Panc1 (cell line): Measurements from ENCODE around the gene MAP3K12. TPM values are rescaled to one million over a fixed set of nuclear protein-coding genes. Genes with fewer than 3 reads are reported as not detected.
A peak's percentile ranks its signal among the peaks of the same experiment; 100 is the strongest.
"Not testable (repeated sequence)": the region's sequence is repeated elsewhere in the genome, so short reads cannot be mapped to it uniquely, and the experiment has no call there.

Experiments
- ATAC-seq: fragments of 200-7000 bp; cut with Tn5 transposase; 2 replicates; pipeline ENCODE4 v1.9.1; 2020; ENCODE audit warnings: mild to moderate bottlenecking, moderate library complexity
- Bru-seq: library from RNA; stranded (reverse); fragments of 400-500 nt; gene quantifications from one replicate; lab custom pipeline; 2021; lab: Mats Ljungman, UMichigan
- BruChase-seq, 2 experiments: library from RNA; stranded (reverse); fragments of 400-500 nt; gene quantifications; one replicate each; lab custom pipeline; 2021; lab: Mats Ljungman, UMichigan
- BruUV-seq: library from RNA; stranded (reverse); fragments of 400-500 nt; replicated peaks from 2 replicates; lab custom pipeline; 2021; lab: Mats Ljungman, UMichigan
- CTCF ChIA-PET: fragments of 300-600 bp; sonication (Branson Sonifier 250); formaldehyde crosslinking; loops from one replicate; lab custom pipeline; 2022; ENCODE audit warnings: antibody characterized with exemption; lab: Charles Lee
- POLR2A ChIA-PET: fragments of 300-600 bp; sonication (Branson Sonifier 250); formaldehyde crosslinking; loops from one replicate; lab custom pipeline; 2022; ENCODE audit warnings: antibody characterized with exemption; lab: Charles Lee
- DNase-seq: peaks from one replicate; pipeline ENCODE4 v3.0.0-alpha.2; 2010; ENCODE audit warnings: low read depth, low spot score
- H3K27ac ChIP-seq: 2 replicates; pipeline ENCODE4 v1.5.1; 2011; ENCODE audit warnings: mild to moderate bottlenecking, low read length, inconsistent platforms
- H3K27me3 ChIP-seq: fragments of 200-500 bp; sonication (Bioruptor generic); 2 replicates; pipeline ENCODE4 v1.6.0; 2014; ENCODE audit warnings: low read length, inconsistent platforms; ENCODE audit not compliant: control insufficient read depth, insufficient read depth
- H3K36me3 ChIP-seq: fragments of 200-500 bp; sonication (Bioruptor generic); 2 replicates; pipeline ENCODE4 v1.5.1; 2014; ENCODE audit warnings: inconsistent platforms, mild to moderate bottlenecking, low read length, moderate library complexity; ENCODE audit not compliant: control insufficient read depth, insufficient read depth
- H3K4me1 ChIP-seq: 2 replicates; pipeline ENCODE4 v1.5.1; 2011; ENCODE audit warnings: inconsistent platforms, mild to moderate bottlenecking, low read length, moderate library complexity; ENCODE audit not compliant: control insufficient read depth, insufficient read depth
- H3K4me3 ChIP-seq, 2 experiments: 2 replicates each; pipeline ENCODE4 v1.5.1; 2011 to 2012; ENCODE audit warnings: low read depth in 2 of 2, low read length in 2 of 2, mild to moderate bottlenecking in 2 of 2, inconsistent platforms in 1 of 2, moderate library complexity in 1 of 2
- H3K9me3 ChIP-seq: fragments of 200-500 bp; sonication (Bioruptor generic); 2 replicates; pipeline ENCODE4 v1.5.1; 2014; ENCODE audit warnings: low read depth, mild to moderate bottlenecking, inconsistent platforms, low read length, moderate library complexity; ENCODE audit not compliant: control insufficient read depth, insufficient read depth
- POLR2AphosphoS5 ChIP-seq: IDR thresholded peaks from 2 replicates; pipeline ENCODE4 v1.6.1; 2012; ENCODE audit warnings: mild to moderate bottlenecking, low read depth, low read length, moderate library complexity
- SIN3A ChIP-seq: IDR thresholded peaks from 2 replicates; pipeline ENCODE4 v1.6.1; 2012; ENCODE audit warnings: low read depth, mild to moderate bottlenecking, low read length, moderate library complexity, borderline replicate concordance; ENCODE audit not compliant: insufficient read depth
- TCF7L2 ChIP-seq: IDR thresholded peaks from 2 replicates; pipeline ENCODE4 v1.6.1; 2011; ENCODE audit warnings: mild to moderate bottlenecking, low read depth, low read length, inconsistent platforms
- in situ Hi-C: cut with HindIII; loops from 2 replicates; pipeline ENCODE4 v1.10.0; 2016; ENCODE audit warnings: low sequenced_read_pairs, low pct_unique_long_range_greater_than_20kb
- intact Hi-C: fragments of 100-400 bp; cut with micrococcal nuclease; formaldehyde crosslinking; loops from one replicate; pipeline ENCODE4 v1.10.0; 2022; ENCODE audit not compliant: unreplicated experiment
- long read RNA-seq: library from polyadenylated mRNA; unstranded; transcript quantifications from one replicate; pipeline ENCODE4 v2.0.0, GENCODE V29; 2021; ENCODE audit not compliant: unreplicated experiment
- polyA plus RNA-seq: library from polyadenylated mRNA; unstranded; fragments of >200 nt; gene quantifications from one replicate; pipeline ENCODE4 v1.2.1, GENCODE V29; 2012; ENCODE audit warnings: missing spikeins; ENCODE audit not compliant: insufficient read length
- total RNA-seq: library from RNA; stranded (reverse); gene quantifications from one replicate; pipeline ENCODE4 v1.2.1, GENCODE V29; 2021; ENCODE audit not compliant: unreplicated experiment
- TF ChIP-seq, protein P1 (sequence below): fragments of 450-650 bp; IDR thresholded peaks from 2 replicates; pipeline ENCODE4 v1.5.1; 2017; ENCODE audit warnings: mild to moderate bottlenecking
- TF ChIP-seq, protein P2 (sequence below), 2 experiments: IDR thresholded peaks; 2 replicates each; pipeline ENCODE4 v1.6.1; 2011 to 2012; ENCODE audit warnings: low read depth in 2 of 2, control low read depth in 1 of 2, low read length in 1 of 2, mild to moderate bottlenecking in 1 of 2, moderate library complexity in 1 of 2; ENCODE audit not compliant: insufficient read depth in 1 of 2

Gene MAP3K12
- total RNA-seq (32.2 TPM), Bru-seq, nascent RNA (percentile 64 among the genes with signal in this experiment), BruChase-seq, experiment 1, labeled RNA remaining after a 2-hour chase (percentile 68 among the genes with signal in this experiment), BruChase-seq, experiment 2, labeled RNA remaining after a 6-hour chase (percentile 73 among the genes with signal in this experiment)
- 43.9 TPM for polyA plus RNA-seq
- long read RNA-seq, transcript MAP3K12-205 (14 exons, 2,807 nt) = major isoform, 6 of 54 reads
- long read RNA-seq, partial matches to known transcripts = 11 of 54 reads
- long read RNA-seq, other reads (novel, unspliced or antisense) = 35 of 54 reads

DNA sequence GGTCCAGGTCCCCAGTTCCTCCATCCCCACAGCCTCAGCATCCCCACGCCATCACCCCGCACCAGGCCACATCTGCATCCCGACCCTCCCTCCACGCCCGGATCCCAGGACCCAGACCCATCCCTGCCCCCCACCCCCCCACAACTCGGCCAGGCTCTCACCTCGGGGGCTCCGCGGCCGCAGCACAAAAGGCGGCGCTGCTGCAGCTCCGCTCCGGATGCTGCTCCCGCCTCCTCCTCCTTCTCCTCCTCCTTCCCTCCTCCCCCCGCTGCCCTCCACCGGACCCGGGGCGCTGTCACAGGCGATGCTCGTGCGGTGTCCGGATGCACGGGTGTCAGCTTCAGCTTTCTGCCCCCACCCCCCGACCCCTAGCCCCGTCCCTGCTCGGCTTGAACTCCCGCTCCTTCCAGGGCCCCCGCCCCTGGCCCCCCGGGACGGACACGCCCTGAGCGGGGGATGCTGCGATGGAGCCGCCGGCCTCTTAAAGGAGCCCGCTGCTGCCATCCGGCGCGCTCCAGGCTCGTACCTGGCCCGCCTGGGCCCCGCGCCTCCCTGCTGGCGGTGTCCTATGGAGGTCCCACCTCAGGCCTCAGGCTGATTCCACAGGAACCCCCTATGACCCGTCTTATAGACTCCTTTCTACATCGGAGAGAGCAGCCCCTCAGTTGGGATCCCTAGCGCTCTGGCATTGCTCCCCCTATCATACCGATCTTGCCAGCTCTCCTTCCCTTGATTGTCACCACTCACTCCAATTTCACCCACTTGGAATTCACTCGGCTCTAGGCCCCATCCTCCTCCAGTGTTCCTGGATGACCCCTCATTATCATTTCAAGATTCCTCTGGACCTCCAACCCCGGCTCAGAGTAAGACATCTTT, at the start of gene MAP3K12:
MAP3K12 (minus strand) TSS at position 193 of the 876 bp plus-strand sequence. CDS start 12,067 bp downstream, outside the sequence.
- DNase-seq (no peak), ATAC-seq (peak; percentile 55)
- no peaks in the 10 kb centered on the region for H3K9me3 ChIP-seq
- intact Hi-C loops = no loop called here
- ChIA-PET POLR2A (interaction anchor here (0.5 to 0.7 kb wide), 2 partner anchors 124 to 611 kb away, joined by 3 to 4 read pairs; no protein-coding TSS in a partner anchor), CTCF (interaction anchor here (0.7 kb wide), 2 partner anchors 17 to 60 kb away, joined by 6 to 7 read pairs; no protein-coding TSS in a partner anchor)
- peak within 1 kb of the TSS; percentile 98 for H3K27ac ChIP-seq
- no peak for TF ChIP-seq TCF7L2
- TF ChIP-seq, protein P1, sequence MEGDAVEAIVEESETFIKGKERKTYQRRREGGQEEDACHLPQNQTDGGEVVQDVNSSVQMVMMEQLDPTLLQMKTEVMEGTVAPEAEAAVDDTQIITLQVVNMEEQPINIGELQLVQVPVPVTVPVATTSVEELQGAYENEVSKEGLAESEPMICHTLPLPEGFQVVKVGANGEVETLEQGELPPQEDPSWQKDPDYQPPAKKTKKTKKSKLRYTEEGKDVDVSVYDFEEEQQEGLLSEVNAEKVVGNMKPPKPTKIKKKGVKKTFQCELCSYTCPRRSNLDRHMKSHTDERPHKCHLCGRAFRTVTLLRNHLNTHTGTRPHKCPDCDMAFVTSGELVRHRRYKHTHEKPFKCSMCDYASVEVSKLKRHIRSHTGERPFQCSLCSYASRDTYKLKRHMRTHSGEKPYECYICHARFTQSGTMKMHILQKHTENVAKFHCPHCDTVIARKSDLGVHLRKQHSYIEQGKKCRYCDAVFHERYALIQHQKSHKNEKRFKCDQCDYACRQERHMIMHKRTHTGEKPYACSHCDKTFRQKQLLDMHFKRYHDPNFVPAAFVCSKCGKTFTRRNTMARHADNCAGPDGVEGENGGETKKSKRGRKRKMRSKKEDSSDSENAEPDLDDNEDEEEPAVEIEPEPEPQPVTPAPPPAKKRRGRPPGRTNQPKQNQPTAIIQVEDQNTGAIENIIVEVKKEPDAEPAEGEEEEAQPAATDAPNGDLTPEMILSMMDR = no peak; the same call in 1 of the 2 replicates
- TF ChIP-seq SIN3A = peak; percentile 47; the same call in 1 of the 2 replicates
- TF ChIP-seq, protein P2, sequence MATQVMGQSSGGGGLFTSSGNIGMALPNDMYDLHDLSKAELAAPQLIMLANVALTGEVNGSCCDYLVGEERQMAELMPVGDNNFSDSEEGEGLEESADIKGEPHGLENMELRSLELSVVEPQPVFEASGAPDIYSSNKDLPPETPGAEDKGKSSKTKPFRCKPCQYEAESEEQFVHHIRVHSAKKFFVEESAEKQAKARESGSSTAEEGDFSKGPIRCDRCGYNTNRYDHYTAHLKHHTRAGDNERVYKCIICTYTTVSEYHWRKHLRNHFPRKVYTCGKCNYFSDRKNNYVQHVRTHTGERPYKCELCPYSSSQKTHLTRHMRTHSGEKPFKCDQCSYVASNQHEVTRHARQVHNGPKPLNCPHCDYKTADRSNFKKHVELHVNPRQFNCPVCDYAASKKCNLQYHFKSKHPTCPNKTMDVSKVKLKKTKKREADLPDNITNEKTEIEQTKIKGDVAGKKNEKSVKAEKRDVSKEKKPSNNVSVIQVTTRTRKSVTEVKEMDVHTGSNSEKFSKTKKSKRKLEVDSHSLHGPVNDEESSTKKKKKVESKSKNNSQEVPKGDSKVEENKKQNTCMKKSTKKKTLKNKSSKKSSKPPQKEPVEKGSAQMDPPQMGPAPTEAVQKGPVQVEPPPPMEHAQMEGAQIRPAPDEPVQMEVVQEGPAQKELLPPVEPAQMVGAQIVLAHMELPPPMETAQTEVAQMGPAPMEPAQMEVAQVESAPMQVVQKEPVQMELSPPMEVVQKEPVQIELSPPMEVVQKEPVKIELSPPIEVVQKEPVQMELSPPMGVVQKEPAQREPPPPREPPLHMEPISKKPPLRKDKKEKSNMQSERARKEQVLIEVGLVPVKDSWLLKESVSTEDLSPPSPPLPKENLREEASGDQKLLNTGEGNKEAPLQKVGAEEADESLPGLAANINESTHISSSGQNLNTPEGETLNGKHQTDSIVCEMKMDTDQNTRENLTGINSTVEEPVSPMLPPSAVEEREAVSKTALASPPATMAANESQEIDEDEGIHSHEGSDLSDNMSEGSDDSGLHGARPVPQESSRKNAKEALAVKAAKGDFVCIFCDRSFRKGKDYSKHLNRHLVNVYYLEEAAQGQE (IDR thresholded peaks at IDR 0.05; ENCODE audit: insufficient read depth in 1 of 2, low read depth in 2 of 2, low read length in 1 of 2) = no peak
- TF ChIP-seq POLR2AphosphoS5 = 0 out of 2 replicates have a peak, but pooled peaks have one; percentile 15
- peaks cover 38% of the 10 kb centered on the region for H3K4me1 ChIP-seq
- H3K36me3 ChIP-seq = no peaks in the 10 kb centered on the region; the same call in 1 of the 2 replicates
- BruUV-seq = no TSS peak
- in situ Hi-C loops = no loop called here
- peak within 1 kb of the TSS; percentile 66 to 80 for H3K4me3 ChIP-seq
- H3K27me3 ChIP-seq = no peaks in the 10 kb centered on the region

DNA sequence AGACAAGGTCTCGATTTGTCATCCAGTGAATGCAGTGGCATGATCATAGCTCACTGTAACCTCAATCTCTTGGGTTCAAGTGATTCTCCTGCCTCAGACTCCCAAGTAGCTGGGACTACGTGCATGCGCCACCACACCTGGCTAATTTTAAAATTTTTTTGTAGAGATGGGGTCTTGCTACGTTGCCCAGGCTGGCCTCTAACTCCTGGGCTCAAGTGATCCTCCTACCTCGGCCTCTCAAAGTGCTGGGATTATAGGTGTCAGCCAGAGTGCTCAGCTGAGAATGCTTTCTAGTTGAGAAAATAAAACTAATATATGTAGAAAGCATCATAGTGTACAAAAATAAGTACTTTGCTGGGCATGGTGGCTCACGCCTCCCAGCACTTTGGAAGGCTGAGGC, 49.1 kb upstream of the MAP3K12 start:
- H3K4me3 ChIP-seq, H3K27ac ChIP-seq, H3K27me3 ChIP-seq, H3K4me1 ChIP-seq, DNase-seq, ATAC-seq, BruUV-seq, H3K9me3 ChIP-seq, H3K36me3 ChIP-seq, POLR2A ChIA-PET, in situ Hi-C loops: not testable (repeated sequence)
- CTCF ChIA-PET = interaction anchor here (0.6 kb wide), 1 partner anchor 12 kb away, joined by 3 read pairs; no protein-coding TSS in a partner anchor
- intact Hi-C loops = loop anchor here (5.0 kb wide), 1 partner anchor 129 kb away; the partner anchor contains the start of gene ATP5MC2
